ENCODE data around the gene PCDHGA1.
A peak's percentile ranks its signal among the peaks of the same experiment; 100 is the strongest.

PCDHGA1 gene

DNA sequence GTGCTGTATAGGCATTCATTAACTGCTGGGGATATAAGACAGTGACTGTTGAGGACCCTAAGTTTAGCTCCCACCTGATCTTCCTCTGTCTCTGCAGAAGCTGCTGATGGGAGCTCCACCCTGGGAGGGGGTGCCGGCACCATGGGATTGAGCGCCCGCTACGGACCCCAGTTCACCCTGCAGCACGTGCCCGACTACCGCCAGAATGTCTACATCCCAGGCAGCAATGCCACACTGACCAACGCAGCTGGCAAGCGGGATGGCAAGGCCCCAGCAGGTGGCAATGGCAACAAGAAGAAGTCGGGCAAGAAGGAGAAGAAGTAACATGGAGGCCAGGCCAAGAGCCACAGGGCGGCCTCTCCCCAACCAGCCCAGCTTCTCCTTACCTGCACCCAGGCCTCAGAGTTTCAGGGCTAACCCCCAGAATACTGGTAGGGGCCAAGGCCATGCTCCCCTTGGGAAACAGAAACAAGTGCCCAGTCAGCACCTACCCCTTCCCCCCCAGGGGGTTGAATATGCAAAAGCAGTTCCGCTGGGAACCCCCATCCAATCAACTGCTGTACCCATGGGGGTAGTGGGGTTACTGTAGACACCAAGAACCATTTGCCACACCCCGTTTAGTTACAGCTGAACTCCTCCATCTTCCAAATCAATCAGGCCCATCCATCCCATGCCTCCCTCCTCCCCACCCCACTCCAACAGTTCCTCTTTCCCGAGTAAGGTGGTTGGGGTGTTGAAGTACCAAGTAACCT lies 180.7 kb downstream of the PCDHGA1 start:
- no peak for TF ChIP-seq EZH2phosphoT487 (IDR thresholded peaks at IDR 0.05; ENCODE audit: low read depth)
- no peak for TF ChIP-seq CTCF (IDR thresholded peaks at IDR 0.05; ENCODE audit: low read depth, low read length)

GRCh38 chr5:141511771-141512325 lies 181.5 kb downstream of the PCDHGA1 start:
- Histone ChIP-seq H4K20me1 (ENCODE audit: insufficient read depth, low read length) (no peaks in the 10 kb centered on the region), H3K27ac (ENCODE audit: low read length) (no peak overlapping the region), H3K27me3 (ENCODE audit: low read depth, low read length) (no peaks in the 10 kb centered on the region), H2AFZ (ENCODE audit: low read depth, low read length) (no peak overlapping the region), H3K4me2 (ENCODE audit: low read length) (peak overlapping the region; percentile 18; the same call in 1 of the 2 replicates), H3K4me1 (ENCODE audit: low read length) (peaks cover 56% of the 10 kb centered on the region), H3K4me3 (ENCODE audit: low read length) (no peak overlapping the region), H3K9ac (ENCODE audit: low read length) (no peak overlapping the region), H3K9me3 (ENCODE audit: insufficient read depth, low read length) (no peaks in the 10 kb centered on the region), H3K36me3 (replicated peaks; ENCODE audit: low read depth, low read length) (no peaks in the 10 kb centered on the region), H3K79me2 (ENCODE audit: low read length) (no peaks in the 10 kb centered on the region)
- no peak for TF ChIP-seq CTCF (IDR thresholded peaks at IDR 0.05; ENCODE audit: low read depth, low read length)
- no peak for TF ChIP-seq EZH2phosphoT487 (IDR thresholded peaks at IDR 0.05; ENCODE audit: low read depth)

More for the DNA sequence above, 180.7 kb downstream of the PCDHGA1 start:
- Histone ChIP-seq H3K4me3 (ENCODE audit: low read length) (no peak overlapping the region), H3K9me3 (ENCODE audit: insufficient read depth, low read length) (no peaks in the 10 kb centered on the region), H3K4me1 (ENCODE audit: low read length) (peaks cover 56% of the 10 kb centered on the region), H2AFZ (ENCODE audit: low read depth, low read length) (no peak overlapping the region), H3K36me3 (replicated peaks; ENCODE audit: low read depth, low read length) (no peaks in the 10 kb centered on the region), H3K27me3 (ENCODE audit: low read depth, low read length) (no peaks in the 10 kb centered on the region), H3K27ac (ENCODE audit: low read length) (no peak overlapping the region), H3K9ac (ENCODE audit: low read length) (no peak overlapping the region), H3K79me2 (ENCODE audit: low read length) (no peaks in the 10 kb centered on the region), H3K4me2 (ENCODE audit: low read length) (peak overlapping the region; percentile 18), H4K20me1 (ENCODE audit: insufficient read depth, low read length) (no peaks in the 10 kb centered on the region)

GRCh38 chr5:141512390-141512910 lies 182.1 kb downstream of the PCDHGA1 start:
- Histone ChIP-seq H3K27me3 (ENCODE audit: low read depth, low read length) (no peaks in the 10 kb centered on the region), H3K4me3 (ENCODE audit: low read length) (no peak overlapping the region), H2AFZ (ENCODE audit: low read depth, low read length) (no peak overlapping the region), H3K27ac (ENCODE audit: low read length) (no peak overlapping the region), H3K9me3 (ENCODE audit: insufficient read depth, low read length) (no peaks in the 10 kb centered on the region), H3K4me1 (ENCODE audit: low read length) (peaks cover 55% of the 10 kb centered on the region), H4K20me1 (ENCODE audit: insufficient read depth, low read length) (no peaks in the 10 kb centered on the region), H3K36me3 (replicated peaks; ENCODE audit: low read depth, low read length) (no peaks in the 10 kb centered on the region), H3K79me2 (ENCODE audit: low read length) (no peaks in the 10 kb centered on the region), H3K9ac (ENCODE audit: low read length) (no peak overlapping the region), H3K4me2 (ENCODE audit: low read length) (no peak overlapping the region)
- no peak for TF ChIP-seq EZH2phosphoT487 (IDR thresholded peaks at IDR 0.05; ENCODE audit: low read depth)
- TF ChIP-seq CTCF (IDR thresholded peaks at IDR 0.05; ENCODE audit: low read depth, low read length), result peak; percentile 72

DNA sequence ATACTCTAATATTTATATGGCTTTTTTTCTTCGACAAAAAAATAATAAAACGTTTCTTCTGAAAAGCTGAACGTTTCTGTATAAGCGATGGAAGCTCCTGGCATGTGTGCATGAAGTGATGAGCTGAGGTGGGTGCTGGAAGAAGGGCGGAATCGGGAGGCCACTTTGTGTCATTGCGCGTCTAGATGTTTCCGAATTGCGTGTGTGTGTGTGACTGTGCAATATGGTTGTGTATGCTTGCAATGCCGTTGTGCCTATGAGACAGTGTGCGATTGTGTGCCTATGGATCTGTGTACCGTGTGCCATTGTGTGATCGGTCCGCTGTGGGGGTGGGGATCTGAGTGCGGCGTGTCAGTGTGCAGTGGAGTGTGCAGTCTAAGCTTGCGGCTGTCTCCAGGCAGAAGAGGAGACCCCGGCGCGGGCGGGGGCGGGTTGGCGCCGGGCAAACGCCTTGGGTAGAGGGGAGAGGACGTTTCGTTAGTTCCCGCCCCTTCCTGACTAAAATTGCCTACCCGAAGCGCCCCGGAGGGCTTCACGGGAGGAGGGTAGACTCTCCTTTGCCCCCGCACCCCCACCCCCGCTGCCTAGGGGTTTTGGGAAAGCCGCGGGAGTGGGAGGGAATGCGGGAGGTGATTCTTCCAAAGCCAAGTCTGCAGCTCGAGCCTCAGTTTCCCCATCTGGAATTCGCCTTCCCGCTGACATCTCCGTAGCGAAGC lies 182.8 kb downstream of the PCDHGA1 start:
- no peak overlapping the region for H3K27ac ChIP-seq (ENCODE audit: low read length)
- no peak overlapping the region for H3K4me3 ChIP-seq (ENCODE audit: low read length)
- H3K4me1 ChIP-seq (ENCODE audit: low read length), result peaks cover 52% of the 10 kb centered on the region

More for the DNA sequence above, 182.8 kb downstream of the PCDHGA1 start:
- no peak for TF ChIP-seq EZH2phosphoT487 (IDR thresholded peaks at IDR 0.05; ENCODE audit: low read depth)
- no peak for TF ChIP-seq CTCF (IDR thresholded peaks at IDR 0.05; ENCODE audit: low read depth, low read length)
- H3K4me2 ChIP-seq (ENCODE audit: low read length), result peak overlapping the region; percentile 43; the same call in 1 of the 2 replicates
- no peaks in the 10 kb centered on the region for H3K9me3 ChIP-seq (ENCODE audit: insufficient read depth, low read length)
- H3K36me3 ChIP-seq (replicated peaks; ENCODE audit: low read depth, low read length), result no peaks in the 10 kb centered on the region
- H2AFZ ChIP-seq (ENCODE audit: low read depth, low read length), result no peak overlapping the region
- no peak overlapping the region for H3K9ac ChIP-seq (ENCODE audit: low read length)
- no peaks in the 10 kb centered on the region for H4K20me1 ChIP-seq (ENCODE audit: insufficient read depth, low read length)
- no peaks in the 10 kb centered on the region for H3K79me2 ChIP-seq (ENCODE audit: low read length)
- no peaks in the 10 kb centered on the region for H3K27me3 ChIP-seq (ENCODE audit: low read depth, low read length)
